H1 (cell line): ENCODE results near the gene ABCC6. TPM values are rescaled to one million over a fixed set of nuclear protein-coding genes. Genes with fewer than 3 reads are reported as not detected.
"Not testable (repeated sequence)": the region's sequence is repeated elsewhere in the genome, so short reads cannot be mapped to it uniquely, and the experiment has no call there.

Source experiments
- CTCF ChIA-PET: fragments of 300-600 bp; sonication (Branson Sonifier 250); formaldehyde crosslinking; loops from one replicate; lab custom pipeline; 2021; ENCODE audit not compliant: partially characterized antibody; lab: Charles Lee
- POLR2A ChIA-PET: fragments of 300-600 bp; sonication (Branson Sonifier 250); formaldehyde crosslinking; loops from one replicate; lab custom pipeline; 2021; ENCODE audit warnings: inconsistent platforms; ENCODE audit not compliant: partially characterized antibody; lab: Charles Lee
- DNase-seq, 2 experiments: peaks; one replicate each; pipeline versions ENCODE4 v3.0.0 to v3.0.0-alpha.2; 2010 to 2022; ENCODE audit warnings: low spot score in 2 of 2, low read depth in 1 of 2, mixed read lengths in 1 of 2
- FAIRE-seq: peaks from 2 replicates; lab custom pipeline; 2011; peaks lifted over from hg19 to GRCh38; lab: Jason Lieb, UNC
- H2AFZ ChIP-seq: 2 replicates; pipeline ENCODE4 v1.8.1; 2012; ENCODE audit warnings: low read length, inconsistent platforms
- H2AK5ac ChIP-seq: 2 replicates; pipeline ENCODE4 v1.6.1; 2013; ENCODE audit warnings: low read depth, low read length
- H2BK120ac ChIP-seq: replicated peaks from 2 replicates; pipeline ENCODE3; 2013; ENCODE audit warnings: low read depth, low read length, inconsistent platforms
- H2BK12ac ChIP-seq: 2 replicates; pipeline ENCODE4 v1.6.1; 2013; ENCODE audit warnings: low read depth, low read length
- H2BK15ac ChIP-seq: 2 replicates; pipeline ENCODE4 v1.6.1; 2013; ENCODE audit warnings: low read length
- H2BK20ac ChIP-seq: 2 replicates; pipeline ENCODE4 v1.6.1; 2013; ENCODE audit warnings: low read length
- H2BK5ac ChIP-seq: 2 replicates; pipeline ENCODE4 v1.6.1; 2013; ENCODE audit warnings: low read depth, low read length
- H3K14ac ChIP-seq: 2 replicates; pipeline ENCODE4 v1.6.1; 2013; ENCODE audit warnings: inconsistent platforms; ENCODE audit not compliant: insufficient read length
- H3K18ac ChIP-seq: 2 replicates; pipeline ENCODE4 v1.6.1; 2013; ENCODE audit warnings: low read length; ENCODE audit errors: extremely low read depth
- H3K23ac ChIP-seq: 2 replicates; pipeline ENCODE4 v1.6.1; 2013; ENCODE audit warnings: inconsistent platforms; ENCODE audit not compliant: insufficient read length
- H3K23me2 ChIP-seq: 2 replicates; pipeline ENCODE4 v1.6.1; 2013; ENCODE audit warnings: low read depth, low read length
- H3K27ac ChIP-seq: 2 replicates; pipeline ENCODE4 v1.6.1; 2011; ENCODE audit warnings: low read depth, low read length, inconsistent platforms
- H3K27me3 ChIP-seq, 4 experiments: replicated peaks in 1 of 4; 1 replicate in 1 of 4; 2 replicates in 3 of 4; pipeline versions ENCODE4 v1.6.1 to v1.8.1; 2011 to 2013; ENCODE audit warnings: low read length in 3 of 4, mild to moderate bottlenecking in 3 of 4, inconsistent platforms in 2 of 4, mixed read lengths in 2 of 4, moderate library complexity in 1 of 4; ENCODE audit not compliant: control insufficient read depth in 3 of 4, insufficient read depth in 3 of 4; ENCODE audit errors: extremely low read depth in 1 of 4
- H3K36me3 ChIP-seq, 4 experiments: 2 replicates each; pipeline versions ENCODE4 v1.6.1 to v1.8.1; 2011 to 2013; ENCODE audit warnings: mild to moderate bottlenecking in 4 of 4, low read length in 3 of 4, moderate library complexity in 2 of 4, control low read depth in 1 of 4, inconsistent platforms in 1 of 4; ENCODE audit not compliant: insufficient read depth in 4 of 4, control insufficient read depth in 2 of 4
- H3K4ac ChIP-seq: replicated peaks from 2 replicates; pipeline ENCODE3; 2013; ENCODE audit warnings: low read length, low read depth, mixed read lengths, inconsistent platforms; ENCODE audit not compliant: insufficient read length
- H3K4me1 ChIP-seq, 4 experiments: replicated peaks in 1 of 4; 1 replicate in 1 of 4; 2 replicates in 3 of 4; pipeline versions ENCODE4 v1.6.1 to v1.8.1; 2011 to 2013; ENCODE audit warnings: low read length in 3 of 4, inconsistent platforms in 2 of 4, mixed read lengths in 1 of 4; ENCODE audit not compliant: insufficient read depth in 4 of 4, control insufficient read depth in 3 of 4
- H3K4me2 ChIP-seq, 2 experiments: 2 replicates each; pipeline versions ENCODE4 v1.6.1 to v1.8.1; 2011 to 2013; ENCODE audit warnings: low read depth in 2 of 2, low read length in 2 of 2, control low read depth in 1 of 2, inconsistent platforms in 1 of 2, mild to moderate bottlenecking in 1 of 2; ENCODE audit not compliant: insufficient read depth in 1 of 2
- H3K4me3 ChIP-seq, 4 experiments: fragments of 200-600, 300-600 bp in 1 of 4; sonication (generic), shearing (Covaris generic), sonication (Bioruptor Twin) in 1 of 4; 2 replicates each; pipeline versions ENCODE4 v1.5.1 to v1.8.1; 2011 to 2016; ENCODE audit warnings: low read length in 4 of 4, low read depth in 3 of 4, control low read depth in 2 of 4, inconsistent platforms in 2 of 4, mild to moderate bottlenecking in 2 of 4, mixed read lengths in 1 of 4, moderate library complexity in 1 of 4; ENCODE audit not compliant: insufficient read depth in 2 of 4; ENCODE audit errors: extremely low read depth in 1 of 4
- H3K56ac ChIP-seq: replicated peaks from 2 replicates; pipeline ENCODE3; 2013; ENCODE audit warnings: low read depth, mild to moderate bottlenecking, mixed read lengths, low read length, inconsistent platforms; ENCODE audit not compliant: insufficient read length
- H3K79me1 ChIP-seq: 2 replicates; pipeline ENCODE4 v1.6.1; 2013; ENCODE audit warnings: low read depth, low read length, control low read depth
- H3K79me2 ChIP-seq, 2 experiments: 2 replicates each; pipeline versions ENCODE4 v1.6.1 to v1.8.1; 2012 to 2013; ENCODE audit warnings: low read length in 2 of 2, mild to moderate bottlenecking in 2 of 2, inconsistent platforms in 1 of 2; ENCODE audit not compliant: insufficient read depth in 2 of 2, control insufficient read depth in 1 of 2
- H3K9ac ChIP-seq, 4 experiments: replicated peaks in 1 of 4; 1 replicate in 1 of 4; 2 replicates in 3 of 4; pipeline versions ENCODE4 v1.6.1 to v1.8.1; 2011 to 2013; ENCODE audit warnings: low read depth in 3 of 4, low read length in 3 of 4, control low read depth in 2 of 4, mild to moderate bottlenecking in 2 of 4, moderate library complexity in 2 of 4, inconsistent platforms in 1 of 4; ENCODE audit errors: extremely low read depth in 1 of 4
- H3K9me3 ChIP-seq, 2 experiments: 2 replicates each; pipeline versions ENCODE4 v1.6.1 to v1.8.1; 2012 to 2013; ENCODE audit warnings: mild to moderate bottlenecking in 2 of 2, moderate library complexity in 2 of 2, control low read depth in 1 of 2, inconsistent platforms in 1 of 2, low read depth in 1 of 2, low read length in 1 of 2, mixed read lengths in 1 of 2; ENCODE audit not compliant: insufficient read depth in 2 of 2
- H4K20me1 ChIP-seq, 2 experiments: replicated peaks in 1 of 2; 2 replicates each; pipeline versions ENCODE3 to v1.8.1; 2011 to 2013; ENCODE audit warnings: inconsistent platforms in 2 of 2, low read length in 2 of 2, mild to moderate bottlenecking in 1 of 2; ENCODE audit not compliant: insufficient read depth in 2 of 2, control insufficient read depth in 1 of 2
- H4K5ac ChIP-seq: 2 replicates; pipeline ENCODE4 v1.6.1; 2013; ENCODE audit warnings: low read length, low read depth, mixed read lengths, inconsistent platforms; ENCODE audit not compliant: insufficient read length
- H4K8ac ChIP-seq: 2 replicates; pipeline ENCODE4 v1.8.0; 2013; ENCODE audit warnings: mild to moderate bottlenecking, moderate library complexity, low read length, inconsistent platforms; ENCODE audit not compliant: insufficient read depth; ENCODE audit errors: extremely low read depth
- H4K91ac ChIP-seq: replicated peaks from 2 replicates; pipeline ENCODE3; 2013; ENCODE audit warnings: low read length, mixed read lengths, inconsistent platforms; ENCODE audit not compliant: insufficient read length
- WGBS, 2 experiments: shearing (Covaris generic) in 1 of 2; methylation state at CpG; one replicate each; pipeline versions ENCODE4 v1.1.6 to v1.1.7; 2013 to 2015; ENCODE audit warnings: low lambda C conversion rate in 2 of 2, mixed read lengths in 2 of 2, inconsistent platforms in 1 of 2, low coverage in 1 of 2, missing lambda C conversion rate in 1 of 2; ENCODE audit not compliant: insufficient replicate concordance in 2 of 2, insufficient coverage in 1 of 2, insufficient read length in 1 of 2; ENCODE audit errors: extremely low coverage in 1 of 2, missing lambda C conversion rate in 1 of 2; 5-methylcytosine and 5-hydroxymethylcytosine counted together
- polyA plus RNA-seq, 7 experiments: library from polyadenylated mRNA; depleted of rRNA in 3 of 7; stranded (reverse) in 5 of 7; unstranded in 2 of 7; fragments of >200 nt in 5 of 7; fragments of 200-250 nt in 2 of 7; gene quantifications; 1 replicate in 5 of 7; 2 replicates in 1 of 7; 4 replicates in 1 of 7; pipeline versions ENCODE4 v1.2.1 to v1.2.3, GENCODE V29; 2011 to 2013; ENCODE audit warnings: missing spikeins in 2 of 7, mixed read lengths in 2 of 7
- total RNA-seq: library from RNA; stranded (reverse); fragmentation: NEBNext Ultra II Directional; extraction: Animal tissue kit (Norgen Biotek cat#: 25700); gene quantifications from 2 replicates; pipeline ENCODE4 v1.2.1, GENCODE V29; 2021

Gene ABCC6
- total and polyA plus RNA-seq, 2 of the 8 experiments (the other 6 are each of a cell fraction or from before 2014, with no cell fraction given) = 1.6 to 1.8 TPM

DNA sequence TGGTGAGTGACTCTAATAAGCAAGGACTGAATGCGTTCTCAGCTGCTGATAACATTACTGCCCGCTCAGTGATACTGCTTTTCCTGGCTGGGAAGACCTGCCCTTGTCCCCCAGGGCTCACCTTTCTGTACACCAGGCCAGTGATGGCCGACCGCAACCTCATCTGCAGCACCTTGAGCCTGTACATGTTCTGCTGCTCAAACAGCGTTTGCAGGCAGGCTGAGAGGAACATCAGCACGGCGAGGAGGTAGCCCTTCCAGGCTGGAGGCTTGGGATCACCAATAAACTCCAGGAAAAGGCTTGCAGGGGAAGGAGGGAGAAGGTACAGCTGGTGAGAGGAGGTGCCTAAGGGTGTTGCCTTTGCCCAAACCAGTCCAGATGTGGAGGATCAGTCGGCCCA, 21.4 kb downstream of the ABCC6 start:
- H2BK12ac ChIP-seq, H2AFZ ChIP-seq, H2BK5ac ChIP-seq, H4K5ac ChIP-seq, FAIRE-seq, H3K4me2 ChIP-seq, H3K79me2 ChIP-seq, H2BK15ac ChIP-seq, H3K23me2 ChIP-seq, H3K4ac ChIP-seq, H3K27me3 ChIP-seq, H3K14ac ChIP-seq, H4K91ac ChIP-seq, H3K23ac ChIP-seq, H2BK120ac ChIP-seq, H3K18ac ChIP-seq, H4K20me1 ChIP-seq, H2AK5ac ChIP-seq, H3K27ac ChIP-seq, H3K36me3 ChIP-seq, POLR2A ChIA-PET, H3K79me1 ChIP-seq, H3K9me3 ChIP-seq, H3K9ac ChIP-seq, H3K4me3 ChIP-seq, H4K8ac ChIP-seq, H2BK20ac ChIP-seq, H3K4me1 ChIP-seq, H3K56ac ChIP-seq, DNase-seq: not testable (repeated sequence)
- CTCF ChIA-PET = interaction anchor here (1.2 kb wide), 1 partner anchor 13 kb away, joined by 4 read pairs; no protein-coding TSS in a partner anchor
- WGBS, 2 experiments = 84% methylated on average over 7 of the region's 8 CpGs; no CpG with 5 or more reads in 1 of the 2 experiments

DNA sequence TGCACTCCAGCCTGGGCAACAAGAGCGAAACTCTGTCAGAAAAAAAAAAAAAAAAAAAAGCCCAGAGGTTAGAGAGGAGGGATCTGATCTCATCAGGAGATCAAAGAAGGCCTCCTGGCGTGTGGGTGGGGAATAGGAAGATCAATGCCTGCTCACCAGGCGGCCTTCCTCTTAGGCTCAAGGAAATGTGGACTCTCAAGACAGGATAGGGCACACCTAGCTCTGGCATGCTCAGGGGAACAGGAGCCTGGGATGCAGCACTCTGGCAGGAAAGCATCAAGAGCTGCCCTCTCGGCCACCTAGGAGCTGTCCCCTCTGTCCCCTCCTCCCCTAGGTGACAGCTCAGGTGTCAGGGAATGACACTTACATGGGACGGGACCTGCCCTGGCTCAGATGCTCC, 22.9 kb downstream of the ABCC6 start:
- H2BK12ac ChIP-seq, H3K14ac ChIP-seq, H3K27ac ChIP-seq, H3K4me1 ChIP-seq, H4K20me1 ChIP-seq, H3K9ac ChIP-seq, H3K18ac ChIP-seq, H3K23me2 ChIP-seq, H2BK120ac ChIP-seq, H4K91ac ChIP-seq, FAIRE-seq, H4K8ac ChIP-seq, H3K4ac ChIP-seq, H3K4me2 ChIP-seq, H3K36me3 ChIP-seq, H3K79me2 ChIP-seq, H3K27me3 ChIP-seq, H2AK5ac ChIP-seq, H4K5ac ChIP-seq, H3K23ac ChIP-seq, H2BK15ac ChIP-seq, H3K79me1 ChIP-seq, POLR2A ChIA-PET, H3K56ac ChIP-seq, H2BK5ac ChIP-seq, DNase-seq, H2BK20ac ChIP-seq, H3K9me3 ChIP-seq, H2AFZ ChIP-seq, H3K4me3 ChIP-seq: not testable (repeated sequence)
- CTCF ChIA-PET = interaction anchor here (0.6 to 1.2 kb wide), 2 partner anchors 12 to 310 kb away, joined by 4 read pairs; no protein-coding TSS in a partner anchor
- no CpG with 5 or more reads among the region's 5 CpGs for WGBS, 2 experiments
